Fibroblast of lung (primary cell): Measurements from ENCODE around the gene KIF11. TPM values are rescaled to one million over a fixed set of nuclear protein-coding genes. Genes with fewer than 3 reads are reported as not detected.

Experiments used
- DNase-seq, 2 donors: peaks; one replicate each; pipeline versions ENCODE4 v3.0.0 to v3.0.0-alpha.2; 2010; ENCODE audit warnings: low read depth in 2 of 2
- H2AFZ ChIP-seq: 2 replicates; pipeline ENCODE4 v1.5.1; 2012; ENCODE audit warnings: low read length, control low read depth, inconsistent platforms
- H3K27ac ChIP-seq: 2 replicates; pipeline ENCODE4 v1.5.1; 2011; ENCODE audit warnings: low read length, control low read depth; ENCODE audit not compliant: insufficient read depth
- H3K27me3 ChIP-seq: 2 replicates; pipeline ENCODE4 v1.5.1; 2011; ENCODE audit warnings: mild to moderate bottlenecking, low read length; ENCODE audit not compliant: control insufficient read depth, insufficient read depth
- H3K36me3 ChIP-seq: 2 replicates; pipeline ENCODE4 v1.5.1; 2011; ENCODE audit warnings: low read length; ENCODE audit not compliant: control insufficient read depth, insufficient read depth
- H3K4me1 ChIP-seq: 2 replicates; pipeline ENCODE4 v1.5.1; 2011; ENCODE audit warnings: low read length; ENCODE audit not compliant: control insufficient read depth, insufficient read depth; ENCODE audit errors: extremely low read depth
- H3K4me2 ChIP-seq: 2 replicates; pipeline ENCODE4 v1.5.1; 2011; ENCODE audit warnings: low read length, control low read depth; ENCODE audit not compliant: insufficient read depth; ENCODE audit errors: extremely low read depth
- H3K4me3 ChIP-seq, 4 experiments: fragments of 200-600 bp in 1 of 4; sonication (generic) in 1 of 4; replicated peaks in 1 of 4; 2 replicates each; pipeline ENCODE4 v1.5.1; 2011 to 2016; ENCODE audit warnings: low read length in 4 of 4, low read depth in 3 of 4, mild to moderate bottlenecking in 3 of 4, control low read depth in 2 of 4, inconsistent platforms in 1 of 4, mixed read lengths in 1 of 4; ENCODE audit not compliant: insufficient read depth in 1 of 4; ENCODE audit errors: control extremely low read depth in 1 of 4
- H3K79me2 ChIP-seq: 2 replicates; pipeline ENCODE4 v1.5.1; 2012; ENCODE audit warnings: mild to moderate bottlenecking, low read length, inconsistent platforms; ENCODE audit not compliant: control insufficient read depth, insufficient read depth
- H3K9ac ChIP-seq: 2 replicates; pipeline ENCODE4 v1.5.1; 2011; ENCODE audit warnings: mild to moderate bottlenecking, low read length, control low read depth; ENCODE audit not compliant: insufficient read depth
- H3K9me3 ChIP-seq: 2 replicates; pipeline ENCODE4 v1.5.1; 2012; ENCODE audit warnings: low read depth, low read length; ENCODE audit not compliant: control insufficient read depth, insufficient read depth
- H4K20me1 ChIP-seq: 2 replicates; pipeline ENCODE4 v1.5.1; 2011; ENCODE audit warnings: low read length; ENCODE audit not compliant: control insufficient read depth, insufficient read depth; ENCODE audit errors: extremely low read depth
- CTCF ChIP-seq, 2 donors: IDR thresholded peaks in 1 of 2; conservative IDR thresholded peaks in 1 of 2; 1 replicate in 1 of 2; 2 replicates in 1 of 2; pipeline ENCODE4 v1.5.1; 2011 to 2012; ENCODE audit warnings: low read length in 2 of 2, control low read depth in 1 of 2, inconsistent platforms in 1 of 2, low read depth in 1 of 2, mild to moderate bottlenecking in 1 of 2
- EZH2 ChIP-seq: IDR thresholded peaks from 2 replicates; pipeline ENCODE4 v1.5.1; 2012; ENCODE audit warnings: low read length, control low read depth, mild to moderate bottlenecking; ENCODE audit errors: missing control alignments
- polyA plus RNA-seq, 2 donors: library from polyadenylated mRNA; depleted of rRNA in 1 of 2; stranded (reverse) in 1 of 2; unstranded in 1 of 2; fragments of >200 nt; gene quantifications; 2 replicates each; pipeline ENCODE4 v1.2.1, GENCODE V29; 2011 to 2012; ENCODE audit warnings: missing spikeins in 1 of 2
- total RNA-seq: library from RNA; depleted of rRNA; stranded (reverse); fragments of >200 nt; gene quantifications from 2 replicates; pipeline ENCODE4 v1.2.1, GENCODE V29; 2014

Gene KIF11
- total and polyA plus RNA-seq, 2 donors (not counting 1 experiment from before 2014, with no cell fraction given), result 7.5 to 8.9 TPM

- Histone ChIP-seq H3K4me3 (peak overlapping the region; percentile 20 to 28 (median 24)), H3K79me2 (peaks cover 5% of the 10 kb centered on the region), H4K20me1 (no peaks in the 10 kb centered on the region), H3K4me2 (peak overlapping the region; percentile 70), H3K9ac (no peak overlapping the region), H3K27me3 (no peaks in the 10 kb centered on the region), H3K27ac (no peak overlapping the region), H3K9me3 (no peaks in the 10 kb centered on the region), H2AFZ (no peak overlapping the region), H3K4me1 (peaks cover 3% of the 10 kb centered on the region), H3K36me3 (no peaks in the 10 kb centered on the region)
- TF ChIP-seq EZH2 (no peak), CTCF (conservative IDR thresholded peaks at IDR 0.05 in 1 of 2, IDR thresholded peaks at IDR 0.05 in 1 of 2; ENCODE audit: low read depth in 1 of 2, low read length in 2 of 2) (no peak)
- no peak for DNase-seq
Measured at GRCh38 chr10:92691591-92692079, 98.7 kb downstream of the KIF11 start.

- Histone ChIP-seq H3K4me3 (peak overlapping the region; percentile 20 to 28 (median 24)), H3K27ac (no peak overlapping the region)
Measured at GRCh38 chr10:92692080-92692671, 99.2 kb downstream of the KIF11 start.

More at GRCh38 chr10:92692080-92692671, 99.2 kb downstream of the KIF11 start:
- Histone ChIP-seq H3K4me2 (peak overlapping the region; percentile 70), H3K9ac (no peak overlapping the region), H2AFZ (peak overlapping the region; percentile 10), H3K9me3 (no peaks in the 10 kb centered on the region), H3K27me3 (no peaks in the 10 kb centered on the region), H4K20me1 (no peaks in the 10 kb centered on the region), H3K36me3 (no peaks in the 10 kb centered on the region), H3K4me1 (peaks cover 3% of the 10 kb centered on the region), H3K79me2 (peaks cover 5% of the 10 kb centered on the region)
- no peak for DNase-seq
- TF ChIP-seq CTCF (conservative IDR thresholded peaks at IDR 0.05 in 1 of 2, IDR thresholded peaks at IDR 0.05 in 1 of 2; ENCODE audit: low read depth in 1 of 2, low read length in 2 of 2), result no peak
- TF ChIP-seq EZH2, result no peak
